Upper lobe of left lung (tissue), 6 donors: ENCODE measurements around the gene CCDC39. TPM values are rescaled to one million over a fixed set of nuclear protein-coding genes. Genes with fewer than 3 reads are reported as not detected.

ENCODE experiments used
- ATAC-seq, 2 donors: fragments of 200-7000 bp; cut with Tn5 transposase; one replicate each; pipeline ENCODE4 v1.9.1; 2022; ENCODE audit warnings: mild to moderate bottlenecking in 2 of 2, moderate library complexity in 2 of 2; ENCODE audit not compliant: low FRiP score in 2 of 2
- DNase-seq, 2 donors: peaks; one replicate each; pipeline ENCODE4 v3.0.0-alpha.2; 2019 to 2020
- H3K27ac ChIP-seq, 4 donors: fragments of 200-600 bp; sonication (generic); one replicate each; pipeline ENCODE4 v1.5.1; 2016 to 2019
- H3K27me3 ChIP-seq, 4 donors: fragments of 200-600 bp; sonication (generic); one replicate each; pipeline ENCODE4 v1.5.1; 2017 to 2019
- H3K36me3 ChIP-seq, 4 donors: fragments of 200-600 bp; sonication (generic); one replicate each; pipeline ENCODE4 v1.5.1; 2016 to 2019
- H3K4me1 ChIP-seq, 4 donors: fragments of 200-600 bp; sonication (generic); one replicate each; pipeline ENCODE4 v1.5.1; 2018 to 2019
- H3K4me3 ChIP-seq, 4 donors: fragments of 200-600 bp; sonication (generic); one replicate each; pipeline ENCODE4 v1.5.1; 2017 to 2019; ENCODE audit warnings: mild to moderate bottlenecking in 2 of 4, moderate library complexity in 1 of 4
- H3K9me3 ChIP-seq, 4 donors: fragments of 200-600 bp; sonication (generic); one replicate each; pipeline ENCODE4 v1.5.1; 2018 to 2019
- CTCF ChIP-seq, 6 experiments: fragments of 450-650 bp in 4 of 6; fragments of 200-600 bp in 2 of 6; sonication (generic) in 2 of 6; IDR thresholded peaks; one replicate each; pipeline ENCODE4 v1.5.1; 2016 to 2019; ENCODE audit warnings: antibody characterized with exemption in 6 of 6
- EP300 ChIP-seq, 4 donors: sonication (generic); formaldehyde crosslinking; IDR thresholded peaks; one replicate each; pipeline ENCODE4 v1.5.1; 2017; ENCODE audit warnings: antibody characterized with exemption in 4 of 4, control low read depth in 2 of 4
- POLR2A ChIP-seq, 4 donors: fragments of 450-650 bp; IDR thresholded peaks; one replicate each; pipeline ENCODE4 v1.5.1; 2016 to 2017; ENCODE audit warnings: antibody characterized with exemption in 4 of 4, mild to moderate bottlenecking in 2 of 4
- POLR2AphosphoS5 ChIP-seq, 2 donors: sonication (generic); formaldehyde crosslinking; IDR thresholded peaks; one replicate each; pipeline ENCODE4 v1.5.1; 2017; ENCODE audit warnings: antibody characterized with exemption in 2 of 2
- WGBS, 2 donors: methylation state at CpG; one replicate each; pipeline ENCODE4 v1.1.5; 2017 to 2018; 5-methylcytosine and 5-hydroxymethylcytosine counted together
- total RNA-seq, 6 donors: library from RNA; depleted of rRNA in 4 of 6; stranded (reverse); fragments of >200 nt in 4 of 6; gene quantifications; one replicate each; pipeline versions ENCODE4 v1.1.0 to v1.2.1, GENCODE V29; 2016 to 2021
- donor health status: DM: no; HTN: no; CAD: no; lungs with moderate emphysema.
- donor health status: DM: no; HTN: yes; CAD: no; lungs with severe emphysema.

The CCDC39 gene
- total RNA-seq = 10 to 100 TPM in 1 of 6 donors, 1 to 10 TPM in 3, under 1 TPM in 2; 0.34 to 18.2 (median 1.5) TPM

GRCh38 chr3:180679178-180680096 lies at the start of gene CCDC39:
TSS of gene CCDC39 (minus strand) at chr3:180679489. CDS start at chr3:180679380, 109 bp downstream.
- peaks cover 6 to 19% (median 13%) of the 10 kb centered on the region in 4 donors for H3K4me1 ChIP-seq
- peak within 1 kb of the TSS; percentile 46 to 60 (median 56) for H3K4me3 ChIP-seq
- 1 to 2% methylated on average over 40 to 51 of the region's 56 CpGs for WGBS, 2 donors
- H3K36me3 ChIP-seq = no peaks in the 10 kb centered on the region
- H3K27ac ChIP-seq = peak within 1 kb of the TSS in 3 of 4 donors; percentile 4 to 40 (median 31)
- peak; percentile 86 to 93 for ATAC-seq
- peaks cover 0 to 5% (median 2%) of the 10 kb centered on the region in 4 donors for H3K27me3 ChIP-seq
- TF ChIP-seq POLR2AphosphoS5 (IDR thresholded peaks at IDR 0.05) (peak in 1 of 2 donors; percentile 9), CTCF (IDR thresholded peaks at IDR 0.05) (no peak)
- H3K9me3 ChIP-seq = no peaks in the 10 kb centered on the region
- DNase-seq = peak; percentile 62 to 86

GRCh38 chr3:180720012-180720411 lies 40.7 kb upstream of the CCDC39 start:
- no peak overlapping the region for H3K27ac ChIP-seq

GRCh38 chr3:180707896-180708295 lies 28.6 kb upstream of the CCDC39 start:
- no peaks in the 10 kb centered on the region for H3K4me1 ChIP-seq
- no peak for ATAC-seq
- H3K27ac ChIP-seq = no peak overlapping the region
- 32 to 45% methylated on average over 2 of the region's 2 CpGs for WGBS, 2 donors
- H3K9me3 ChIP-seq = no peaks in the 10 kb centered on the region
- TF ChIP-seq POLR2AphosphoS5 (IDR thresholded peaks at IDR 0.05) = no peak
- no peak for TF ChIP-seq POLR2A (IDR thresholded peaks at IDR 0.05)
- no peak for TF ChIP-seq EP300 (IDR thresholded peaks at IDR 0.05)
- no peaks in the 10 kb centered on the region for H3K27me3 ChIP-seq
- H3K36me3 ChIP-seq = no peaks in the 10 kb centered on the region
- no peak for DNase-seq
- H3K4me3 ChIP-seq = no peak overlapping the region

More at GRCh38 chr3:180720012-180720411, 40.7 kb upstream of the CCDC39 start:
- no peak for TF ChIP-seq POLR2AphosphoS5 (IDR thresholded peaks at IDR 0.05)
- Histone ChIP-seq H3K4me1 (no peaks in the 10 kb centered on the region), H3K9me3 (no peaks in the 10 kb centered on the region), H3K4me3 (no peak overlapping the region), H3K36me3 (no peaks in the 10 kb centered on the region), H3K27me3 (no peaks in the 10 kb centered on the region)
- DNase-seq (no peak), ATAC-seq (no peak)
- WGBS, 2 donors = 47 to 48% methylated on average over 1 of the region's 1 CpG

GRCh38 chr3:180705619-180706018 lies 26.3 kb upstream of the CCDC39 start:
- no peaks in the 10 kb centered on the region for H3K27me3 ChIP-seq
- no peak for DNase-seq
- H3K9me3 ChIP-seq = no peaks in the 10 kb centered on the region
- ATAC-seq = no peak
- no peaks in the 10 kb centered on the region for H3K4me1 ChIP-seq
- H3K4me3 ChIP-seq = no peak overlapping the region
- H3K36me3 ChIP-seq = no peaks in the 10 kb centered on the region
- TF ChIP-seq POLR2A (IDR thresholded peaks at IDR 0.05) (no peak), CTCF (IDR thresholded peaks at IDR 0.05) (no peak), EP300 (IDR thresholded peaks at IDR 0.05) (no peak), POLR2AphosphoS5 (IDR thresholded peaks at IDR 0.05) (no peak)
- no peak overlapping the region for H3K27ac ChIP-seq
- WGBS, 2 donors = 29 to 43% methylated on average over 4 of the region's 4 CpGs

- Histone ChIP-seq H3K27ac (no peak overlapping the region), H3K36me3 (no peaks in the 10 kb centered on the region), H3K4me3 (no peak overlapping the region), H3K4me1 (no peaks in the 10 kb centered on the region), H3K27me3 (no peaks in the 10 kb centered on the region), H3K9me3 (no peaks in the 10 kb centered on the region)
- ATAC-seq (no peak), DNase-seq (no peak)
- TF ChIP-seq EP300 (IDR thresholded peaks at IDR 0.05) = no peak
- no peak for TF ChIP-seq POLR2A (IDR thresholded peaks at IDR 0.05)
- no peak for TF ChIP-seq CTCF (IDR thresholded peaks at IDR 0.05)
- no peak for TF ChIP-seq POLR2AphosphoS5 (IDR thresholded peaks at IDR 0.05)
Observed at GRCh38 chr3:180704532-180704931, 25.2 kb upstream of the CCDC39 start.
